Measurements from ENCODE around the gene LLCFC1.

LLCFC1 gene

DNA sequence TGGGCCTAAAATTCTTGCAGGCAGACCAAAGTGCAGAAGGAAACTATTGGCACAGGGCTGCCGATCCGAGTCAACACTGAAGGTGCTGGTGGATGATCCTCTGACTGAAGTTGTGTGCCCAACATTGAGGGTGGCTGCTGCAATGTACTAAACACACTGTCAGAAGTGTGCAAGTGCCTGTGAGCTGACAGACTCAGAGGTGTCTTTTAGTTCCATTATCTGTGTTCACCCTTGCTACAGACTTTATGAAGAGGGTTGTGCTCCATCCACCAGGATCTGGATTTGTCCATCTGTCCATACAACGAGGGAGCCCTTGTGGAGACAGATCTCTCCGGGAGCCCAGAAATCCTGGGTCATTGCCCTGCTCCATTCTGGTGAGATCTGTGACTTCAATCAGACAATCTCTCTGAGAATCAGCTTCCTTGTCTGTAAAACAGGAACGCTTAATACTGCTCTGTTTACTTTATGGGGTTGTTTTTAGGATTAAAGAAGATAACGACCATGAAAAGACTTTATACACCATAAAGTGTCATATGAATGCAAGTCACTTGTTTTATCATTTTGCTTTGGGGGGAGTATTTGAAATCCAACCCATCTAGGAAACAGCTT lies 44.2 kb upstream of the LLCFC1 start:
- H3K4me3 ChIP-seq (replicated peaks; ENCODE audit: low read depth, low read length) = no peak overlapping the region
- TF ChIP-seq, protein P1, sequence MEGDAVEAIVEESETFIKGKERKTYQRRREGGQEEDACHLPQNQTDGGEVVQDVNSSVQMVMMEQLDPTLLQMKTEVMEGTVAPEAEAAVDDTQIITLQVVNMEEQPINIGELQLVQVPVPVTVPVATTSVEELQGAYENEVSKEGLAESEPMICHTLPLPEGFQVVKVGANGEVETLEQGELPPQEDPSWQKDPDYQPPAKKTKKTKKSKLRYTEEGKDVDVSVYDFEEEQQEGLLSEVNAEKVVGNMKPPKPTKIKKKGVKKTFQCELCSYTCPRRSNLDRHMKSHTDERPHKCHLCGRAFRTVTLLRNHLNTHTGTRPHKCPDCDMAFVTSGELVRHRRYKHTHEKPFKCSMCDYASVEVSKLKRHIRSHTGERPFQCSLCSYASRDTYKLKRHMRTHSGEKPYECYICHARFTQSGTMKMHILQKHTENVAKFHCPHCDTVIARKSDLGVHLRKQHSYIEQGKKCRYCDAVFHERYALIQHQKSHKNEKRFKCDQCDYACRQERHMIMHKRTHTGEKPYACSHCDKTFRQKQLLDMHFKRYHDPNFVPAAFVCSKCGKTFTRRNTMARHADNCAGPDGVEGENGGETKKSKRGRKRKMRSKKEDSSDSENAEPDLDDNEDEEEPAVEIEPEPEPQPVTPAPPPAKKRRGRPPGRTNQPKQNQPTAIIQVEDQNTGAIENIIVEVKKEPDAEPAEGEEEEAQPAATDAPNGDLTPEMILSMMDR (IDR thresholded peaks at IDR 0.05; ENCODE audit: low read length, missing control alignments) = no peak
- DNase-seq (ENCODE audit: low read depth) = no peak

DNA sequence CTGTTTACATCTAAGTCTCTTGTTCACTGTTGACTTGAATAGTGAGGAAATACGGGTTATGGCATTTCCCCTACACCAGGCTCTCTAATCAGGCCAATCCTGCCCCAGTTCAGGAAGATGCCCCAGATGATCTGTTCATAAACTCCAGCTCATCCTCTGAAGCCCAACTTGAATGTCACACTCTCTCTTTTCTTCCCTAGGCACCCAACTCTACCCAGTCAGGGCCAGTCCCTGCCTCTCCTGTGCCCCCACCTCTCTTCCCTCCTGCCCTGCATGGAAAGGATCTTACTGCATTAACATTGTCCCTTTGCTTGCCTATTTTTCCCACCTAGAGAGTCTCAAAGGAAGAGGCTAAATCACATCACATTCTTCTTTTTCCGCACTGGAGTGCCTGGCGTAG lies 43.1 kb upstream of the LLCFC1 start:
- DNase-seq (ENCODE audit: low read depth) = no peak
- TF ChIP-seq, protein P1 (IDR thresholded peaks at IDR 0.05; ENCODE audit: low read length, missing control alignments) = no peak
- no peak overlapping the region for H3K4me3 ChIP-seq (replicated peaks; ENCODE audit: low read depth, low read length)

DNA sequence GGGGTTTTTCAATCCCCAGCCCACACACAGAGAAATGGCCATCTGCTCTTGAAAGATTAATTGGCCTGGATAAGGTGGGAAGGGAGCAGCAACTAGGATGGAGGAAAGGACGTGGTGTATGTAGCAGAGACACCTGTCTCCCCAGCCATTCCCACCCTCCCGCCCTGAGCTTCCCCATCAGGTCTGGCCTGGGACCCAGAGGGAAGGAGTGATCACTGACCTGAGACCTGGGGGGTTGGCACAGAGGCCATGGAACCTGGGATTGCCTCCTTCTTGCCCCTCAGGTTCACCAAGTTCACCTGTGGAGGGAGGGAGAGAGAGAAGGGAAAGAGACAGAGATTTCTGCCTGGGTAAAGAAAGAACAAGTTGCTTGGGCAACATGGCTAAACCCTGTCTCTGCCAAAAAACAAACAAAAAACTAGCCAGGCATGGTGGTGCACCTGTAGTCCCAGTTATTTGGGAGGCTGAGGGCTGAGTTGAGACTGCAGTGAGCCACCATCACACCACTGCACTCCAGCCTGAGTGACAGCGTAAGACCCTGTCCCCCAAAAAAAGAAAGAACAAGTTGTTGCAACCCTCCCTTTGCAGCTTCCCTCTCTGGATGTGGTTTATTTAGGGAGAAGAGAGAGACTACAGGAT lies 42.4 kb upstream of the LLCFC1 start:
- no peak for DNase-seq (ENCODE audit: low read depth)

GRCh38 chr7:142897691-142898090 lies 41.6 kb upstream of the LLCFC1 start:
- TF ChIP-seq, protein P1 (IDR thresholded peaks at IDR 0.05; ENCODE audit: low read length, missing control alignments) = no peak
- no peak overlapping the region for H3K4me3 ChIP-seq (replicated peaks; ENCODE audit: low read depth, low read length)
- DNase-seq (ENCODE audit: low read depth) = no peak

More for the DNA sequence above, 42.4 kb upstream of the LLCFC1 start:
- TF ChIP-seq, protein P1 (IDR thresholded peaks at IDR 0.05; ENCODE audit: low read length, missing control alignments) = no peak
- H3K4me3 ChIP-seq (replicated peaks; ENCODE audit: low read depth, low read length) = no peak overlapping the region

DNA sequence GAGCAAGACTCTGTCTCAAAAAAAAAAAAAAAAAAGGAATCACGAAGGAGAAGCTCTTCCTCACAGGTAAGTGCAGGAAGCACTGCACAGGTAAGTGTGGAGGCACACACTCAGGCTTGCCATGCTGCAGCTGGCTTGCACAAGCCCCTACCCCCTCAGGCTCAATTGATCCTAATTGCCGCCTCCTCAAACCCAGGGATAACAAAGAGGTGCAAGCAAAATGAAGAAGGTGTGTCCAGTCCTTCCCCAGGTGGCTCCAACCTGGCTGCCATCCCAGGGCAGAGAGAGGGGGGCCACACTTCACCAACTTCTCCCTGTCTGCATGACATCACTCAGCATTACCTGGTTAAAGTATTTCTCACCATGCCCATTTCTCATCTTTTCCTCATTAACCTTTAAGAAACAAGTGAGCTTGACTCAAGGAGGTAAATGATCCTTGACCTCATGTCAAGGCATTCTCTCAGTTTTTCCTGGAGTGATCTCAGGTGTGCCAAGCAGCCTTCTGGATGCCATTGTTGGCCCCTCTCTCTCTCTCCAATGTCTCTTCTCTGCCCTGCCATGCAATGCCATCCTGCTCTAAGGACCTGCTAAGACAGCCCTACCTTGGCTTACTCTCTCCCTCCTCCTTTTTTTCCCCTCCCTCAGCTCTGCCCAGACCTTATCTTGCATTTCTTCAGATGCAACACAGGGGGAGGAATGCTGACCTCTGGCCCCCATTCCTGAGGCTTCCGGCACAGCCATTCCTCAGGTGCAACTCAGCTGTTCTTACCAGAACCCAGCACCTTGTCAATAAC lies 40.7 kb upstream of the LLCFC1 start:
- TF ChIP-seq, protein P1 (IDR thresholded peaks at IDR 0.05; ENCODE audit: low read length, missing control alignments) = no peak
- no peak for DNase-seq (ENCODE audit: low read depth)
- no peak overlapping the region for H3K4me3 ChIP-seq (replicated peaks; ENCODE audit: low read depth, low read length)

- no peak for DNase-seq (ENCODE audit: low read depth)
- H3K4me3 ChIP-seq (replicated peaks; ENCODE audit: low read depth, low read length) = no peak overlapping the region
- TF ChIP-seq, protein P1 (IDR thresholded peaks at IDR 0.05; ENCODE audit: low read length, missing control alignments) = no peak
Measured at GRCh38 chr7:142899661-142900060, 39.6 kb upstream of the LLCFC1 start.

All from fibroblast of pulmonary artery (primary cell).